MV-4-11 (cell line): ENCODE results near the gene SLC38A3.

Source experiments
- DNase-seq: peaks from one replicate; lab custom pipeline; 2025; lab: John Stamatoyannopoulos, UW

Gene SLC38A3

GRCh38 chr3:50269460-50269859 lies 64.4 kb downstream of the SLC38A3 start:
- no peak for DNase-seq

- DNase-seq, result no peak
Measured at GRCh38 chr3:50269977-50270413, 64.9 kb downstream of the SLC38A3 start.

GRCh38 chr3:50270422-50271224 lies 65.6 kb downstream of the SLC38A3 start:
- no peak for DNase-seq
